GM13976 (cell line): Measurements from ENCODE around the gene KCNJ9.

Source experiments
- DNase-seq: peaks from one replicate; pipeline ENCODE4 v3.0.0; 2012; ENCODE audit warnings: low spot score
- in situ Hi-C: fragments of 300-500 bp; cut with MboI; formaldehyde crosslinking; loops from one replicate; pipeline ENCODE4 v1.12.0; 2022; ENCODE audit warnings: low sequenced_read_pairs, mixed read lengths, inconsistent platforms; ENCODE audit not compliant: unreplicated experiment
- TF ChIP-seq, protein P1 (sequence below): IDR thresholded peaks from 2 replicates; pipeline ENCODE4 v1.5.1; 2012; ENCODE audit warnings: borderline replicate concordance, mild to moderate bottlenecking; ENCODE audit not compliant: insufficient read depth; ENCODE audit errors: extremely low read depth, missing control alignments, control extremely low read depth

The KCNJ9 gene

DNA sequence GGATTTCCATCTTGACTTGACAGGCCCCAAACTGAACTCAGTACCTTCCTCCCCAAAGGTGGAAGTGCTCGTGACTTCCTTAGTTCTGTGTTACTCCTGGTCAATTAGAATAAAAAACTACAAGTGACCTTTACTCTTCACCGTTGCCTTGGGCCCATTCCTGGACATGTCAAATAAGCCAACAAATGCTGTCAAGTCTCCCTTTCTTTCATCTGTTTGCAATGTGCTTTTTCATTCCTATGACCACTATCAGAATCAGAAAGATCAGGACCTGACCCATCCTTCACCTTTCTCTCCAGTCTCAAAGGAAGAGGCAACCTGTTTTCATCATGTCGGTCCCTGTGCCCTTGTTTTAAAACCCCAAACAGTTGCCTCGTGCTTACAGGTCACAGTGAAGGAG, 6.5 kb upstream of the KCNJ9 start:
- in situ Hi-C loops = no loop called here

DNA sequence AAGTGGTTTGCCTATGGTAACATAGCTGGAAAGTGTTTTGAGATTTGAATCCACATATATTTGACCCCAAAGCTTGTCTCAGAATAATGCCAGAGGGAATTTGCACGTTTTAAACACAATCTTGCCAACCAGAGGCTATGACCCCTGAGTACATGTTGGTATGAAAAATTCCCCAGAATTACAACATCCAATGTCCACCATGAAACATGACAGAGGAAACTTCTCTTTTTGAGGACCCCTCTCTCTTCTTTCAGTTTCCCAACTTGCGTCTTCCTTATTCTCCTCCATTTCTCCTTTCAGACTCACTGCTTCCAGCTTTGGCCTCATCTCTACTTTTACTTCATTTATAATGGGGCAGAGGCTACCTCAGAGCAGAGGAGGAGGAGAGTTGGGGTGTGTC, 5.5 kb upstream of the KCNJ9 start:
- DNase-seq = no peak
- TF ChIP-seq, protein P1, sequence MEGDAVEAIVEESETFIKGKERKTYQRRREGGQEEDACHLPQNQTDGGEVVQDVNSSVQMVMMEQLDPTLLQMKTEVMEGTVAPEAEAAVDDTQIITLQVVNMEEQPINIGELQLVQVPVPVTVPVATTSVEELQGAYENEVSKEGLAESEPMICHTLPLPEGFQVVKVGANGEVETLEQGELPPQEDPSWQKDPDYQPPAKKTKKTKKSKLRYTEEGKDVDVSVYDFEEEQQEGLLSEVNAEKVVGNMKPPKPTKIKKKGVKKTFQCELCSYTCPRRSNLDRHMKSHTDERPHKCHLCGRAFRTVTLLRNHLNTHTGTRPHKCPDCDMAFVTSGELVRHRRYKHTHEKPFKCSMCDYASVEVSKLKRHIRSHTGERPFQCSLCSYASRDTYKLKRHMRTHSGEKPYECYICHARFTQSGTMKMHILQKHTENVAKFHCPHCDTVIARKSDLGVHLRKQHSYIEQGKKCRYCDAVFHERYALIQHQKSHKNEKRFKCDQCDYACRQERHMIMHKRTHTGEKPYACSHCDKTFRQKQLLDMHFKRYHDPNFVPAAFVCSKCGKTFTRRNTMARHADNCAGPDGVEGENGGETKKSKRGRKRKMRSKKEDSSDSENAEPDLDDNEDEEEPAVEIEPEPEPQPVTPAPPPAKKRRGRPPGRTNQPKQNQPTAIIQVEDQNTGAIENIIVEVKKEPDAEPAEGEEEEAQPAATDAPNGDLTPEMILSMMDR = no peak
- in situ Hi-C loops = no loop called here

More for the DNA sequence above, 6.5 kb upstream of the KCNJ9 start:
- TF ChIP-seq, protein P1 = no peak
- no peak for DNase-seq

DNA sequence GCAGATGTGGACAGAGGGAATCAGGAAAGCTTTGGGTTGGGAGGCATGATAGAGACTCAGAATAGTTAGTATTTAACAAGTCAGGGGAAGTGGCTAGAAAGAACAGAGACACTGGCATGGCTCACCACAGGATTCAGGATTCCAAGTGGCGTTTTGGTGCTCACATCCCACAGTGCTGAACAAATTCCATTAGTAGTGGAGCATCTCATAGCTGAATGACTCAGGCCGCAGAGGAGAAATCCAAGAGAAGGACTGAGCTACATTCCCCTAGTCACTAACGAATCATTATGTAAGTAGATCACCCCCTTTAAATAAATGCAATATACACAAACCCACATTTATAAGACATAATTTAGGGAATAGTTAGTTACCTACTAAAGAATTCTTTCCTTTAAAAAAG, 5.0 kb upstream of the KCNJ9 start:
- in situ Hi-C loops = no loop called here
- TF ChIP-seq, protein P1 = no peak
- no peak for DNase-seq

DNA sequence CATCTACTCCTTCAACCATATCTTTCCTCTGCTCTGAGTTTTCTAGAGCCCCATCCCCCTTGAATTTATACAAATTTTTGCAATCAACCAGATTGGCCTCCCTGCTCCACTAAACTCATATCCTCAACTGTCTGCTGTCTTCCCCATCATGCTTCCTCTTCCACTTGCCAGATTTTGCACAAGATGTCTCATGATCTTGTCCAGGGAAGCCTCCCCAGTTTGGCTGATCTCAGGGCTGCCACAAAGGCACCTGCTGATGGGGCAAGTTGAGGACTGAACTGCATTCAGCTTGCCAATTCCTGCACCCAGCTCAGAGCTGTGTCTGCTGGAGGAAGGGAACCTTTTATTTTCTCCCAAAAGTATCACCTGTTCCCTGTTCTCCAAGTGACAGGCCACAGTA, 3.9 kb upstream of the KCNJ9 start:
- in situ Hi-C loops = no loop called here
- TF ChIP-seq, protein P1 = no peak
- no peak for DNase-seq

DNA sequence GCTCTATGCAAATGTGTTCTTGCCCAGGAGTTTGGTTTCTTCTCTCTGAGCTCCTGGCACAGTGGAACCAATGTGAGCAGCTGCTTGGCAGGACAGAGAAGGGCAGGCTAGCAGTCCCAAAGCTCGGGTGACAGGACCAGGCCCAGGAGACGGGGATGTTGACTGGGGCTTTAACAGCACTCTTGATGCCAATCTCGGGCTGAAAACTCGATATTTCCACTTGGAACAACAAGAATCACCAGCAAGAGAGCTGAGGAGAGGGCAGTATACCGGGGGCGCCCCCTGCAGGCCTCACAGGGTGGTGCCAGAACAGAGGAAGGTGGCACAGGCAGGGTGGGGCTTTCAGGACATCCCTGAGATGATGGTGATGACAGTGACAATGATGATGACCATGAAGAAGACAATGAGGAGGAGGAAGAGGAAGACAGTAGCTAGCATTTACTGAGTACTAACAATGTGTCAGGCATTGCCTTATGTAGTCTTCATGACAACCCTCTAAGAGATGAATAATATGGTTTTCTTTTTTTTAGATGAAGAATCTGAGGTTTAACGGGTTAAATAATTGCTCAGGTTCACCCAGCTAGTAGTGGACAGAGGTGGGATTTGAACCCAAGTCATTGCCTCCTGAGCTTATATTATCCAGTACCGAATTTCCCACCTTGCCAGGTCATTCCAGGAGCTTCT, 2.7 kb upstream of the KCNJ9 start:
- in situ Hi-C loops = no loop called here
- DNase-seq = peak; percentile 77
- TF ChIP-seq, protein P1 = peak; percentile 80

DNA sequence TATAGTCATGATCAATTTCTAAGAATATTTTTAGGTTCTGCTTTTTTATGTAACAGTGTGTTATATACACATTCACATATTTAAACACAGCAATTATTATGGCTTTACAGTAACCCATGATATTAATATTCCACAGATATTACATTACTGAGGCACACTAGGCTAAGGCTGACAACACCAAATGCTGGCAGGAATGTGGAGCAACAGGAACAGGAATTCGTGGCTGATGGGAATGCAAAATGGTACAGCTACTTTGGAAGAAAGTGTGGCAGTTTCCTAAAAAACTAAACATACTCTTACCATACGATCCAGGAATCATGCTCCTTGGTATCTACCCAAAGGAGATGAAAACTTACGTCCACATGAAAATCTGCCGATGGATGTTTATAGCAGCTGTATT, 1.9 kb upstream of the KCNJ9 start:
- in situ Hi-C loops = no loop called here
- TF ChIP-seq, protein P1 = no peak
- DNase-seq = no peak
